GM06990 (cell line): Measurements from ENCODE around the gene CAPN1.
A peak's percentile ranks its signal among the peaks of the same experiment; 100 is the strongest.

ENCODE experiments used
- DNase-seq: peaks from one replicate; pipeline ENCODE4 v3.0.0-alpha.2; 2011; ENCODE audit not compliant: insufficient read length; ENCODE audit errors: extremely low read depth
- H3K27me3 ChIP-seq: replicated peaks from 2 replicates; pipeline ENCODE4 v1.6.0; 2011; ENCODE audit warnings: low read length; ENCODE audit not compliant: control insufficient read depth, insufficient read depth
- H3K36me3 ChIP-seq: 2 replicates; pipeline ENCODE4 v1.5.1; 2011; ENCODE audit warnings: low read length; ENCODE audit not compliant: control insufficient read depth, insufficient read depth
- H3K4me3 ChIP-seq: replicated peaks from 2 replicates; pipeline ENCODE4 v1.5.1; 2011; ENCODE audit warnings: low read depth, mild to moderate bottlenecking, control low read depth, low read length
- TF ChIP-seq, protein P1 (sequence below): IDR thresholded peaks from 2 replicates; pipeline ENCODE4 v1.5.1; 2011; ENCODE audit warnings: low read length, control low read depth, mild to moderate bottlenecking, inconsistent platforms; ENCODE audit not compliant: insufficient read depth, poor library complexity, severe bottlenecking

Gene CAPN1

DNA sequence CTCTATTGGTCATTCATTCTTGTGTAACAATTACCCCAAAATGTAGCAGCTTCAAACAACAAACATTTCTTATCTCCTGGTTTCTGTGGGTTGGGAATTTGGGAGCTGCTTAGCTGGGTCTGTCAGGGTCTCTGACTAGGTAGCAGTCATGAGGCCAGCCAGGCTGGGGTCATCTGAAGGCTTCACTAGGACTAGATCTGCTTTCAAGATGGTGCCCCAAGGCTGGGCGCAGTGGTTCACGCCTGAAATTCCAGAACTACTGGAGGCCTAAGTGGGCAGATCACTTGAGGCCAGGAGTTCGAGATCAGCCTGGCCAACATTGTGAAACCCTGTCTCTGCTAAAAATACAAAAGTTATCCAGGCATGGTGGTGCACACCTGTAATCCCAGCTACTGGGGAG is 24.8 kb upstream of the CAPN1 start:
- H3K27me3 ChIP-seq, result no peaks in the 10 kb centered on the region
- H3K36me3 ChIP-seq, result no peaks in the 10 kb centered on the region
- no peak overlapping the region for H3K4me3 ChIP-seq
- TF ChIP-seq, protein P1, sequence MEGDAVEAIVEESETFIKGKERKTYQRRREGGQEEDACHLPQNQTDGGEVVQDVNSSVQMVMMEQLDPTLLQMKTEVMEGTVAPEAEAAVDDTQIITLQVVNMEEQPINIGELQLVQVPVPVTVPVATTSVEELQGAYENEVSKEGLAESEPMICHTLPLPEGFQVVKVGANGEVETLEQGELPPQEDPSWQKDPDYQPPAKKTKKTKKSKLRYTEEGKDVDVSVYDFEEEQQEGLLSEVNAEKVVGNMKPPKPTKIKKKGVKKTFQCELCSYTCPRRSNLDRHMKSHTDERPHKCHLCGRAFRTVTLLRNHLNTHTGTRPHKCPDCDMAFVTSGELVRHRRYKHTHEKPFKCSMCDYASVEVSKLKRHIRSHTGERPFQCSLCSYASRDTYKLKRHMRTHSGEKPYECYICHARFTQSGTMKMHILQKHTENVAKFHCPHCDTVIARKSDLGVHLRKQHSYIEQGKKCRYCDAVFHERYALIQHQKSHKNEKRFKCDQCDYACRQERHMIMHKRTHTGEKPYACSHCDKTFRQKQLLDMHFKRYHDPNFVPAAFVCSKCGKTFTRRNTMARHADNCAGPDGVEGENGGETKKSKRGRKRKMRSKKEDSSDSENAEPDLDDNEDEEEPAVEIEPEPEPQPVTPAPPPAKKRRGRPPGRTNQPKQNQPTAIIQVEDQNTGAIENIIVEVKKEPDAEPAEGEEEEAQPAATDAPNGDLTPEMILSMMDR, result no peak
- no peak for DNase-seq

DNA sequence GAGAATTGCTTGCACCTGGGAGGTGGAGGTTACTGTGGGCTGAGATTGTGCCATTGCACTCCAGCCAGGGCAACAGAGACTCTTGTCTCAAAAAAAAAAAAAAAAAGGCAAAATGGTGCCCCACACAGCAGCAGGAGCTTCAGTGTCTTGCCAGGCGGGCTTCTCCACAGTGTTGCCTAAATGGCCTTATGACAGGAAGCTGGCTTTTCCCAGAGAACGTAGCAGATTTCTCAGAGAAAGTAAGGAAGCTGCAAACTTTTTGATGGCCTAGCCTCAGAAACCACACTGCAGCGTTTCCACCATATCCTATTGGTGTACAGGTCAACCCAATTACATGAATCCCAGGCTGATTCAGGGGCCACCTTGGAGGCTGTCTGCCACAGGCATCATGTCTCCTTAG is 24.4 kb upstream of the CAPN1 start:
- no peaks in the 10 kb centered on the region for H3K27me3 ChIP-seq
- H3K4me3 ChIP-seq, result no peak overlapping the region
- H3K36me3 ChIP-seq, result no peaks in the 10 kb centered on the region
- DNase-seq, result no peak
- TF ChIP-seq, protein P1, result no peak

DNA sequence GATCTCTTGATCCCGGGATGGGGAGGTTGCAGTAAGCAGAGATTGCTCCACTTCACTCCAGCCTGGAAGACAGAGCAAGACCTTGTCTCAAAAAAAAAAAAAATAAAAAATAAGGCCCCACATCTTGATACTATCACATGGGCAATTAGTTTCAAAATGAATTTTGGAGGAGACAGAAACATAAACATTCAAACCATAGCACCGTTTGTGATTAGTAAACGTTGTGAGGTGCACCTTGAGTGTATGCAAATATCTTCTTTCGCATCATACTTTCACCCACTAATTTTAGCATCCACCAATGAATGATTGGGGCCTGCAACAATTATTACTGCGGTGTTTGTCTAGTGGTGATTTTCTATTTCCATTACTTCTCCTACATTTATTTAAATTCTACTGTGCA is 22.7 kb upstream of the CAPN1 start:
- H3K36me3 ChIP-seq, result no peaks in the 10 kb centered on the region
- H3K4me3 ChIP-seq, result no peak overlapping the region
- TF ChIP-seq, protein P1, result no peak
- peak; percentile 60 for DNase-seq
- no peaks in the 10 kb centered on the region for H3K27me3 ChIP-seq

DNA sequence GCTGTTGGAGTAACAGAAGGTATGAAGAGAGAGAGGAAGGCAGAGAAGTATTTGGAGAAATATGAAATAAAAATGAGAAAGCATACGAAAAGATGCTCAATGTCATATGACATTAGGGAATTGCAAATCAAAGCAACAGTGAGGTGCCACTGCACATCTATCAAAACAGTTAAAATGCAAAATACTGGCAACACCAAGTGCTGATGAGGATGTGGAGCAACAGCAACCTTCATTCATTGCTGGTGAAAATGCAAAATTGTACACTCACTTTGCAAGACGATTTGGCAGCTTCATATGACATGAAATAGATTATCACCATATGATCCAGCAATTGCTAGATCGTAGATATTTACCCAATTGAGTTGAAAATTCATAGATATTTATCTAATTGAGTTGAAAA is 21.1 kb upstream of the CAPN1 start:
- Histone ChIP-seq H3K27me3 (no peaks in the 10 kb centered on the region), H3K36me3 (no peaks in the 10 kb centered on the region), H3K4me3 (no peak overlapping the region)
- TF ChIP-seq, protein P1, result no peak
- no peak for DNase-seq

DNA sequence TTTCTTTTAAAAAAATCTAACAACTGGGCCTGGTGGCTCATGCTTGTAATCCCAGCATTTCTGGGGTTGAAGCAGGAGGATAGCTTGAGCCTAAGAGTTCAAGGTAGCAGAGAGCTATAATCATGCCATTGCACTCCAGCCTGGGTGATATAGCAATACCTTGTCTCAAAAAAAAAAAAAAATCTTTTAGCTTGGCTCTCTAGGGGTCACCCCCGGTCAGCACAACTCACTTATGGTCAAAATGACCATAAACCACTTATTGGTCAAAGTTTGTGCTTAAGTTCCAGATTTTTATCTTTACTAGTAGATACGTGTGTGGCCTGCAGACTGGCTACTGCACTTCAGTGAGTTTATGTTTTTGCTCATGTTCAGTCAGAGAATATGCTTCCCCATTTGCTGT is 18.0 kb upstream of the CAPN1 start:
- no peak for DNase-seq
- H3K4me3 ChIP-seq, result no peak overlapping the region
- no peaks in the 10 kb centered on the region for H3K36me3 ChIP-seq
- TF ChIP-seq, protein P1, result no peak
- no peaks in the 10 kb centered on the region for H3K27me3 ChIP-seq
